Skeletal muscle tissue (tissue), 4 donors: Measurements from ENCODE around the gene CPLX4. TPM values are rescaled to one million over a fixed set of nuclear protein-coding genes. Genes with fewer than 3 reads are reported as not detected.

Source experiments
- H3K27ac ChIP-seq: one replicate; pipeline ENCODE4 v1.7.0; 2013; ENCODE audit warnings: mild to moderate bottlenecking, low read depth, low read length, inconsistent platforms
- H3K27me3 ChIP-seq, 3 donors: one replicate each; pipeline ENCODE4 v1.7.0; 2013; ENCODE audit warnings: low read length in 3 of 3; ENCODE audit not compliant: control insufficient read depth in 3 of 3, insufficient read depth in 3 of 3
- H3K36me3 ChIP-seq, 3 donors: one replicate each; pipeline ENCODE4 v1.7.0; 2013; ENCODE audit warnings: low read length in 3 of 3; ENCODE audit not compliant: control insufficient read depth in 3 of 3, insufficient read depth in 3 of 3
- H3K4me1 ChIP-seq, 3 donors: one replicate each; pipeline ENCODE4 v1.7.0; 2013; ENCODE audit warnings: low read length in 3 of 3, mild to moderate bottlenecking in 3 of 3; ENCODE audit not compliant: control insufficient read depth in 3 of 3, insufficient read depth in 3 of 3
- H3K4me3 ChIP-seq, 3 donors: one replicate each; pipeline ENCODE4 v1.7.0; 2013; ENCODE audit warnings: low read length in 3 of 3
- H3K9ac ChIP-seq, 3 donors: one replicate each; pipeline ENCODE4 v1.7.0; 2013; ENCODE audit warnings: low read length in 3 of 3, mild to moderate bottlenecking in 3 of 3, moderate library complexity in 2 of 3, low read depth in 1 of 3
- H3K9me3 ChIP-seq, 3 donors: one replicate each; pipeline ENCODE4 v1.7.0; 2013; ENCODE audit warnings: low read length in 3 of 3; ENCODE audit not compliant: control insufficient read depth in 3 of 3
- total RNA-seq: library from RNA; depleted of rRNA; stranded (reverse); fragments of >200 nt; gene quantifications from one replicate; pipeline ENCODE4 v1.2.3, GENCODE V29; 2014
- donor health status: Osteomylitis.

The CPLX4 gene
- total RNA-seq, 1 donor from 2014 or later, result not detected

GRCh38 chr18:59272891-59273758 lies 45.3 kb downstream of the CPLX4 start, which contains the start of gene RAX:
Gene RAX (minus strand): TSS chr18:59273454. CDS start chr18:59273206, 248 bp downstream.
- Histone ChIP-seq H3K27ac (no peak within 1 kb of the TSS), H3K27me3 (peaks cover 85 to 94% (median 88%) of the 10 kb centered on the region in 3 donors), H3K9me3 (no peaks in the 10 kb centered on the region), H3K36me3 (no peaks in the 10 kb centered on the region), H3K9ac (no peak within 1 kb of the TSS), H3K4me3 (peak within 1 kb of the TSS in 2 of 3 donors; percentile 30 to 45), H3K4me1 (peaks cover 6 to 16% (median 10%) of the 10 kb centered on the region in 3 donors)

GRCh38 chr18:59272221-59272888 lies 46.1 kb downstream of the CPLX4 start:
- Histone ChIP-seq H3K9ac (no peak overlapping the region), H3K27ac (no peak overlapping the region), H3K27me3 (peaks cover 91 to 96% (median 93%) of the 10 kb centered on the region in 3 donors), H3K4me1 (peaks cover 14 to 17% (median 14%) of the 10 kb centered on the region in 3 donors), H3K9me3 (no peaks in the 10 kb centered on the region), H3K4me3 (peak overlapping the region in 2 of 3 donors; percentile 30 to 45), H3K36me3 (no peaks in the 10 kb centered on the region)

DNA sequence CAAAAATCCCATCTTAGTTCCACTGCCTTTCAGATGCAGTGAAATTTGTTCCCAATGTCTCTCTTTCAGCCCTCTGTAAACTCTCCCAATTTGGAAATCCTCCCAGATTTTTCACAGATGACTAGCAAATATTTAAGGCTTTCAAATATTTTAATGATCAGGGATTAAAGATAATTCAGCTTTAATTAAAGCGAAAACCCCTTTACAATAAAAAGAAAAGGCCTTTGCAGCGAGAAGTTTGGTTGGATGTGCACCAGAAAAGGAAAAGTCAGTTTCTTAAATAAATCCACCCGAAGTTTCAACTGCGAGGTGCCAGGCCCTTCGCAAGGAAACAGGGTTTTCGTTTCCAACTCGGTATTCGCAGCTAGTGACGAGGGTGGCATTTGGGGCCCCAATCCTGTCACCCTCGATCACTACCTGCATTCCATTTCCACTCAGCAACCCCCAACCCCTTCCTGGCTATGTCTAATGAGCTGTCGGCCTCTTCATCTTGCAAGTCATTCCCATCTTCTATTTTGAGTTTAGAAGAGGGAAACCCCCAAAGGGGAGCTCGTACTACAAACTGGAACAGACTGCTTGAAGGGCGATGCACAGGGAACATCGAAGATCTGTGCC lies 46.7 kb downstream of the CPLX4 start:
- Histone ChIP-seq H3K36me3 (no peaks in the 10 kb centered on the region), H3K27ac (no peak overlapping the region), H3K4me1 (peaks cover 14 to 17% (median 14%) of the 10 kb centered on the region in 3 donors), H3K4me3 (no peak overlapping the region), H3K9ac (no peak overlapping the region), H3K9me3 (no peaks in the 10 kb centered on the region), H3K27me3 (peaks cover 92 to 97% (median 96%) of the 10 kb centered on the region in 3 donors)

DNA sequence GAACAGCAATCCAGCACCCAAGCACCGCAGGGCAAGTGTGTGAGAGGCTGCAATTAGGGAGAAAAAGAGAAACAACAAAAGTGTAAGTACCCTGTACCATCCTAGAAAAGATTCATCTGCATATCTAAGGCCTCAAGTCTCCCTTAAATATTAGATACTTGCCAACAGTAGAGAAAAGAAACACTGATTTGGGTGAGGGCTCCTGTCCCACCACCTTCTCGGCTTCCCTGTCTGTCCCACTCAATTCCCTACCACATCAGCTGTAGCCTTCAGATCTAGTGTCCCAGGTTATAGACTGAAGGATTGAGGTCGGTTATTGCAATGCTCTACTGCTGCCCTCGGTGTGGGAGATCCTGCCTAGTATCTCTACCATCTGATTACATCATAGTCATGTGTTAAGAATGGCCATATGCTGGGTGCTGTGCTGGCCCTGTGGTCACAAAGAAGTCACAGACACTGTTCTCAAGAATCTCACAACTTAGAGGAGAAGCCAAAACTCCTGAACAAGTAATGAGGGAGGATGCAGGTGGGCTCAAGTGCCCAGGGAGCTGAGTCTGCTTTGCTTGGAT lies 47.7 kb downstream of the CPLX4 start:
- no peak overlapping the region for H3K4me3 ChIP-seq
- no peak overlapping the region for H3K27ac ChIP-seq
- H3K4me1 ChIP-seq, result peaks cover 14 to 17% (median 14%) of the 10 kb centered on the region in 3 donors
- peaks cover 92 to 97% (median 96%) of the 10 kb centered on the region in 3 donors for H3K27me3 ChIP-seq
- no peaks in the 10 kb centered on the region for H3K9me3 ChIP-seq
- no peak overlapping the region for H3K9ac ChIP-seq
- H3K36me3 ChIP-seq, result no peaks in the 10 kb centered on the region

GRCh38 chr18:59269563-59270119 lies 48.8 kb downstream of the CPLX4 start:
- H3K27ac ChIP-seq, result no peak overlapping the region
- H3K4me1 ChIP-seq, result peaks cover 14 to 17% (median 14%) of the 10 kb centered on the region in 3 donors
- H3K9ac ChIP-seq, result no peak overlapping the region
- no peaks in the 10 kb centered on the region for H3K36me3 ChIP-seq
- H3K9me3 ChIP-seq, result no peaks in the 10 kb centered on the region
- H3K4me3 ChIP-seq, result no peak overlapping the region
- peaks cover 92 to 95% (median 93%) of the 10 kb centered on the region in 3 donors for H3K27me3 ChIP-seq

GRCh38 chr18:59268721-59269562 lies 49.5 kb downstream of the CPLX4 start:
- H3K9me3 ChIP-seq, result no peaks in the 10 kb centered on the region
- H3K4me1 ChIP-seq, result peaks cover 13 to 17% (median 14%) of the 10 kb centered on the region in 3 donors
- H3K9ac ChIP-seq, result no peak overlapping the region
- H3K27me3 ChIP-seq, result peaks cover 92 to 95% (median 92%) of the 10 kb centered on the region in 3 donors
- no peak overlapping the region for H3K27ac ChIP-seq
- no peak overlapping the region for H3K4me3 ChIP-seq
- H3K36me3 ChIP-seq, result no peaks in the 10 kb centered on the region

- no peak overlapping the region for H3K9ac ChIP-seq
- H3K27me3 ChIP-seq, result peaks cover 92 to 95% (median 93%) of the 10 kb centered on the region in 3 donors
- peaks cover 8 to 14% (median 14%) of the 10 kb centered on the region in 3 donors for H3K4me1 ChIP-seq
- H3K4me3 ChIP-seq, result no peak overlapping the region
- no peaks in the 10 kb centered on the region for H3K9me3 ChIP-seq
- no peaks in the 10 kb centered on the region for H3K36me3 ChIP-seq
- no peak overlapping the region for H3K27ac ChIP-seq
Measured at GRCh38 chr18:59268127-59268720, 50.2 kb downstream of the CPLX4 start.

DNA sequence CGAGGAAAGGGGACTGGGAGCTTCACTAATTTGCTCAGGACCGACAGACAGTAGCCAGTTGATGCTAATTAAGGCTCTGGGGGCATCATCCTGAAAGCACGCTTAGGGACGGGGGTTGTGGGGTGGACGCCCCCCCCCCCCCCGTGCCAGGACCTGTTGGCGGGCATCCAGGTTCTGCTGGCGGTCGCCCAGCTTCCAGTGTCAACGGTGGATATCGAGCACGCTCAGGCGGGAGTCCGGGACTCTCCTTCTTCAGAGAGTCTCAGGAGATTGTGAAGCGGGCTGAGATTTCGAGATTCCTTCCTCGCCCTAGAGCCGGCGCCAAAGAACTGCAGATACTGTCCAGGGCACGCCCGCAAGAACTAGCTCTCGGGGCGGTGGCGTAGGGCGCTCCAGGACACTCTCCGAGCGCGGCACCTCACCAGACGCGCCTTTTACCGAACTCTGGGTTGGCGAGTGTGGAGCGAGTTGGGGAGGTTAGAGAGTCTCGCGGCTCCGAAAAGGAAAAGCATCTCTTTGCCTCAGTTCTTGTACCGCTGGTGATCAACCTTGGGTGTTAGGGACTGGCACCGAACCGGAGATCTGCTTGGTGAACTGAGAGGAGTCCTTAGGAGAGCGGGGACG lies 50.8 kb downstream of the CPLX4 start:
- H3K9ac ChIP-seq, result no peak overlapping the region
- peaks cover 92 to 95% (median 93%) of the 10 kb centered on the region in 3 donors for H3K27me3 ChIP-seq
- peaks cover 4 to 14% (median 11%) of the 10 kb centered on the region in 3 donors for H3K4me1 ChIP-seq
- H3K27ac ChIP-seq, result no peak overlapping the region
- H3K4me3 ChIP-seq, result no peak overlapping the region
- no peaks in the 10 kb centered on the region for H3K36me3 ChIP-seq
- no peaks in the 10 kb centered on the region for H3K9me3 ChIP-seq
